Measurements from ENCODE around the gene ZNF613.
"Not testable (repeated sequence)": the region's sequence is repeated elsewhere in the genome, so short reads cannot be mapped to it uniquely, and the experiment has no call there.

The ZNF613 gene

GRCh38 chr19:51977346-51977745 is 50.1 kb downstream of the ZNF613 start:
- TF ChIP-seq ZNF8 (CRISPR knock-in tag; IDR thresholded peaks at IDR 0.05), result no peak
- no peak for TF ChIP-seq TCF4 (CRISPR knock-in tag; IDR thresholded peaks at IDR 0.05; ENCODE audit: borderline replicate concordance)
- TF ChIP-seq ZNF565 (CRISPR knock-in tag; conservative IDR thresholded peaks at IDR 0.05; ENCODE audit: low read depth), result no peak
- TF ChIP-seq PATZ1 (CRISPR knock-in tag; IDR thresholded peaks at IDR 0.05; ENCODE audit: borderline replicate concordance), result no peak
- TF ChIP-seq OSR1 (CRISPR knock-in tag; IDR thresholded peaks at IDR 0.05), result no peak
- TF ChIP-seq ZFP3 (CRISPR knock-in tag; IDR thresholded peaks at IDR 0.05), result no peak
- TF ChIP-seq ZFP30 (CRISPR knock-in tag; IDR thresholded peaks at IDR 0.05), result no peak
- TF ChIP-seq CREB5 (CRISPR knock-in tag; IDR thresholded peaks at IDR 0.05; ENCODE audit: low read depth), result no peak
- TF ChIP-seq TSHZ2 (CRISPR knock-in tag; IDR thresholded peaks at IDR 0.05), result no peak
- no peak for TF ChIP-seq ARNTL (CRISPR knock-in tag; IDR thresholded peaks at IDR 0.05; ENCODE audit: borderline replicate concordance, low read depth)
- no peak for ATAC-seq

- TF ChIP-seq CSRNP3 (CRISPR knock-in tag; IDR thresholded peaks at IDR 0.05), result no peak
- TF ChIP-seq RARB (CRISPR knock-in tag; IDR thresholded peaks at IDR 0.05), result no peak
- TF ChIP-seq ZNF565 (CRISPR knock-in tag; conservative IDR thresholded peaks at IDR 0.05; ENCODE audit: low read depth), result no peak
- ATAC-seq, result no peak
These were observed 51.6 kb downstream of the ZNF613 start for GRCh38 chr19:51978882-51979281.

GRCh38 chr19:51980116-51980736 is 53.0 kb downstream of the ZNF613 start:
- TF ChIP-seq ZNF8 (CRISPR knock-in tag; IDR thresholded peaks at IDR 0.05) (no peak), TOX (CRISPR knock-in tag; IDR thresholded peaks at IDR 0.05; ENCODE audit: borderline replicate concordance) (no peak), ZFP30 (CRISPR knock-in tag; IDR thresholded peaks at IDR 0.05) (no peak), TCF4 (CRISPR knock-in tag; IDR thresholded peaks at IDR 0.05; ENCODE audit: borderline replicate concordance) (no peak), OSR1 (CRISPR knock-in tag; IDR thresholded peaks at IDR 0.05) (no peak), TSHZ2 (CRISPR knock-in tag; IDR thresholded peaks at IDR 0.05) (no peak)
- no peak for ATAC-seq

GRCh38 chr19:51980926-51981325 is 53.7 kb downstream of the ZNF613 start:
- not testable (repeated sequence) for ATAC-seq

- no peak for ATAC-seq
- TF ChIP-seq BACH2 (CRISPR knock-in tag; IDR thresholded peaks at IDR 0.05; ENCODE audit: borderline replicate concordance), result no peak
- no peak for TF ChIP-seq OSR1 (CRISPR knock-in tag; IDR thresholded peaks at IDR 0.05)
- no peak for TF ChIP-seq PPARA (CRISPR knock-in tag; IDR thresholded peaks at IDR 0.05; ENCODE audit: borderline replicate concordance)
- no peak for TF ChIP-seq ZFP3 (CRISPR knock-in tag; IDR thresholded peaks at IDR 0.05)
- TF ChIP-seq GLIS3 (CRISPR knock-in tag; IDR thresholded peaks at IDR 0.05), result no peak
- no peak for TF ChIP-seq TSHZ2 (CRISPR knock-in tag; IDR thresholded peaks at IDR 0.05)
- TF ChIP-seq ISL1 (CRISPR knock-in tag; IDR thresholded peaks at IDR 0.05), result no peak
These were observed 56.1 kb downstream of the ZNF613 start for GRCh38 chr19:51983361-51983760.
